GM23248 (cell line): ENCODE measurements around the gene GCC2.

Experiments
- EZH2 ChIP-seq: fragments of 200-600 bp; sonication (generic); IDR thresholded peaks from 2 replicates; pipeline ENCODE4 v1.6.1; 2018; ENCODE audit warnings: antibody characterized with exemption, mild to moderate bottlenecking; ENCODE audit not compliant: insufficient read depth, poor library complexity, severe bottlenecking
- EZH2phosphoT487 ChIP-seq: fragments of 200-600 bp; sonication (generic); IDR thresholded peaks from 2 replicates; pipeline ENCODE4 v1.6.1; 2018; ENCODE audit warnings: antibody characterized with exemption, moderate library complexity, mild to moderate bottlenecking, low read depth; ENCODE audit not compliant: insufficient read depth

GRCh38 chr2:108446703-108447102 lies 2.3 kb upstream of the GCC2 start:
- TF ChIP-seq EZH2phosphoT487 (no peak), EZH2 (no peak)
